ENCODE data around the gene CCDC197.

DNA sequence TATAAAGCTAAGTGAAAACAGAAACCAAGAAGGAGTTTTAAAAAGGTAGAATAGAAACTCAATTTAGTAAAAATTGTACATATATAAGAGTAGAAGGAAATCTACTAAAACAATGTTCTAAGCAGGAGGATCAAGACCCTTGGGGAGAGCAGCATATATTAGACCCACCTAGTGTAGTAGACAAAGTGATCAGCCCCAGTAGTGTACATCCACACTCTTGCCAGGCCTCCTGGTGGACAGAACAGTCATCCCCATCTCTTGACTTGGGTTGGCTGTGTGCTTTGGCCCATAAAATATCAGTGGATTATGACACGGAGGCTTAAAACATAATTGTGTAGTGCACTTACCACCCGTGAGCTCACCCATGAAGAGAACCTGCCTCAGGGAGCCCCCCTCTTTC, 18.1 kb downstream of the CCDC197 start:
- TF ChIP-seq POLR2A (IDR thresholded peaks at IDR 0.05; ENCODE audit: low read depth, low read length) (no peak), POLR2AphosphoS5 (IDR thresholded peaks at IDR 0.05; ENCODE audit: low read depth, low read length) (no peak), TAF1 (IDR thresholded peaks at IDR 0.05; ENCODE audit: borderline replicate concordance, low read depth, low read length) (no peak)
